ENCODE results near the gene OR4C3. TPM values are rescaled to one million over a fixed set of nuclear protein-coding genes. Genes with fewer than 3 reads are reported as not detected.
"Not testable (repeated sequence)": the region's sequence is repeated elsewhere in the genome, so short reads cannot be mapped to it uniquely, and the experiment has no call there.

Gene OR4C3
- not detected in 2 replicates for total RNA-seq (2014; rRNA removed; shearing (Covaris generic))

DNA sequence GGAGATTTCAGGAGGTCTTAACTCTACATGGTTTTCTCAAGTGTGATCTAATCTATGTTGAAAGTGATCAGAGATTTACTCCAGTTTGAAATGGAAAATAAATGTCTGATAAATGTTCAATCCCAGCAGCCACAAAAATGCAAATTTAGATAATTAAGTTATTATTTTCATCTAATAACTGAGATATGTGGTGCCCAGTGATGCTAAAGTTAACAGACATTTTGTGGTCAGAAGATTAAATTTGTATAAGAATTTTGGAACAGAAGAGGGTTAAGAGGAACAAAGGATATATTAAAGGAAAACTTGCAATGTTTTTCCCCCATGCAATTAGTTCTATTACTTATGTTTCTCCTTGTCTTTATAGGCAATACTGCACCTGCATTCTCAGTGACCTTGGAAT, at the start of gene OR4C3:
Gene OR4C3, plus strand, starts transcription at position 301 of the 400 bp plus-strand sequence. CDS start 102 bp downstream, outside the sequence.
- not testable (repeated sequence) for DNase-seq (ENCODE audit: low read depth)

DNA sequence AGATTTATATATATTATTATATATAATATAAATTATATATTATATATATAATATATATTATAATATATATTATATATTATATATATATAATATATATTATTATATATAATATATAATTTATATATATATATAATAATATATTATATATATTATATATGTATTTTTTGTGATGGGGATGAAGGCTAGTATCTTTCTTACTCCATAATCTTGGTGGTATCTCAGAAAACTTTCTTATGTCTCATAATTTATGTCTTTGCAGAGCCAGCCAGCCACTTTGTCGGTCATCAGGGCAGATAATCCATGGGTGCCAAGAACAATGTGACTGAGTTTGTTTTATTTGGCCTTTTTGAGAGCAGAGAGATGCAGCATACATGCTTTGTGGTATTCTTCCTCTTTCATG, 18.8 kb upstream of the OR4C3 start, which contains the start of gene OR4S1:
Gene OR4S1, plus strand, starts transcription at position 301 of the 400 bp plus-strand sequence. Its CDS starts 0 bp downstream, at position 301.
- DNase-seq (ENCODE audit: low read depth): no peak

DNA sequence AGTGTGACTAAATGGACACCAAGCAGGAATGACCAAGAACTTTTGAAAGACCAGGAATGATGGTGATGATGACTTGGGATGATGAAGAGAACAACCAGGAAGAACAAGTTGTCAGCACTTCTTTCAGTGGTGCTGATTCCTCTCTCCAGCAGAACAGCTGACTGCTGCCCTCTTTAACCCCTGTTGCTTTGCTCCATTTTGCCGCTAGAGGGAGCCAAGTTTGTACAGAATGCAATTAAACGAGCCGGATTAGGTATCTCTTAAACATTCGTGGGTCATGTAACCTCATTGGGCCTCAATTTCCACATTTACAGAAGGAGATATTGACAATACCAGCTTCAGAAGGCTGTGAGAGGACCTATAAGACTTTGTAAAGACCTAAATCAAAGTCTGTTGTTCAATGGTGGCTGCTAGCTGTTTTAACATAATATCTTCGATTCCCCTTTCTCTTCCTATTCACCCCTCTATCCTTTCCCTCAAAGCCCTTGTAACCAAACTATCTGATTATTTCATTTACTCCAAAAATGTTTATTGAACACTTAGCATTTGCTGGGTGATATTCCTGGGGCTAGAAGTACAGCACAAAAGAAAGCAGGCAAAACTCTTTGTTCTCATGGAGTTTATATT, 16.8 kb upstream of the OR4C3 start:
- DNase-seq (ENCODE audit: low read depth): peak; percentile 55

DNA sequence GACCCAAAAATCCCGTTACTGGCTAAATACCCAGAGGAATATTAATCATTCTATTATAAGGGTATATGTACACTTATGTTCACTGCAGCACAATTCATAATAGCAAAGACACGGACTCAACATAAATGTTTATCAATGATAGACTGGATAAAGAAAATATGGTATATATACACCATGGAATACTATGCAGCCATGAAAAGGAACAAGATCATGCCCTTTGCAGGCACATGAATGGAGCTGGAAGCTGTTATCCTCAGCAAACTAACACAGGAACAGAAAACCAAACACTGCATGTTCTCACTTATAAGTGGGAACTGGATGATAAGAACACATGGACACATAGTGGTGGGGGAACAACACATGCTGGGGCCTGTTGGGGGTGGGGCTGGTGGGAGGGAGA, 11.1 kb upstream of the OR4C3 start:
- DNase-seq (ENCODE audit: low read depth): not testable (repeated sequence)

DNA sequence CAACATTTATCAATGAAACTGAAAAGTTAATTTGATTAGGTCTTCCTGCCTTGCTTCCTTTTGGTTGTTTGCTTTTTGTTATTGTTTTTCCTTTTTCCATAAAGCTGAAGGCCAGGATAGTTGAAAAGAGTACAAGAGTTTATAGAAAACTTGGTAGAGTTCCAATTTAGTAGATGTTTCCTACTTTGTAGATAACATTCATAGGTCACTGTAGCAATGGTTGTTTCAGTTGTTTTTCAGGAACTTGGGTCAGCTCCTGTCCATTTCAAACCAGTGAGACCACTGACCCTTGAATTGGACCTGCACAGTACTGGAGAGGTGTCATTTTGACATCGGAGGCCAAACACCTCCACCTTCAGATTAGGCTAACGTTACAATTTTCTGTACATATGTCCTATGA, 4.9 kb upstream of the OR4C3 start:
- DNase-seq (ENCODE audit: low read depth): not testable (repeated sequence)

DNA sequence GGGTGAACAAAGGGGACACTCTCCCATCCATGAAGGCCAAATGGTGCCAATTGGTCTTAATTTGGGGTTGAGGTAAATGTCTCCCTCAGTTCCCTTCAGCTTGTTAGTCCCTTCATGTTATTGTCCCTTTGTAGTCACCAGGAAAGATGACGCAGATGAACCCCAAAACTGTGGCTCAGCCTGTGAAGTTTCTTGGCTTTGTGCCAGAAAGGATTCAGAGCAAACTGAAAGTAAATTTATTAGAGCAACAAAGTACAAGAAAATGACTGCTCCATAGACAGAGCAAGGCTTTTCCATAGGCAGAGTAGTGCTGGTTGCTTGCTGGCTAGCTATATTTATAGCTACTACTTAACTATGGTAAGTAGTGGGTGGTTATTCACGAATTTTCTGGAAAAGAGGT, 16.7 kb downstream of the OR4C3 start:
- DNase-seq (ENCODE audit: low read depth): no peak

DNA sequence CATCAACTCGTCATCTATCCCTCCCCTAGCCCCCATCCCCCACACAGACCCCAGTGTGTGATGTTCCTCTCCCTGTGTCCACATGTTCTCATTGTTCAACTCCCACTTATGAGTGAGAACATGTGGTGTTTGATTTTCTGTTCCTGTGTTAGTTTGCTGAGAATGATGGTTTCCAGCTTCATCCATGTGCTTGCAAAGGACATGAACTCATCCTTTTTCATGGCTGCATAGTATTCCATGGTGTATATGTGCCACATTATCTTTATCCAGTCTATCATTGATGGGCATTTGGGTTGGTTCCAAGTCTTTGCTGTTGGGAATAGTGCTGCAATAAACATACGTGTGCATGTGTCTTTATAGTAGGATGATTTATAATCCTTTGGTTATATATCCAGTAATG, 17.8 kb downstream of the OR4C3 start:
- not testable (repeated sequence) for DNase-seq (ENCODE audit: low read depth)

DNA sequence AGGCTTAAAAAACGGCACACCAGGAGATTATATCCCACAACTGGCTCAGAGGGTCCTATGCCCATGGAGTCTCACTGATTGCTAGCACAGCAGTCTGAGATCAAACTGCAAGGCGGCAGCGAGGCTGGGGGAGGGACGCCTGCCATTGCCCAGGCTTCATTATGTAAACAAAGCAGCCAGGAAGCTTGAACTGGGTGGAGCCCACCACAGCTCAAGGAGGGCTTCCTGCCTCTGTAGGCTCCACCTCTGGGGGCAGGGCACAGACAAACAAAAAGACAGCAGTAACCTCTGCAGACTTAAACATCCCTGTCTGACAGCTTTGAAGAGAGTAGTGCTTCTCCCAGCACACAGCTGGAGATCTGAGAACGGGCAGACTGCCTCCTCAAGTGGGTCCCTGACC, 21.6 kb downstream of the OR4C3 start:
- not testable (repeated sequence) for DNase-seq (ENCODE audit: low read depth)

DNA sequence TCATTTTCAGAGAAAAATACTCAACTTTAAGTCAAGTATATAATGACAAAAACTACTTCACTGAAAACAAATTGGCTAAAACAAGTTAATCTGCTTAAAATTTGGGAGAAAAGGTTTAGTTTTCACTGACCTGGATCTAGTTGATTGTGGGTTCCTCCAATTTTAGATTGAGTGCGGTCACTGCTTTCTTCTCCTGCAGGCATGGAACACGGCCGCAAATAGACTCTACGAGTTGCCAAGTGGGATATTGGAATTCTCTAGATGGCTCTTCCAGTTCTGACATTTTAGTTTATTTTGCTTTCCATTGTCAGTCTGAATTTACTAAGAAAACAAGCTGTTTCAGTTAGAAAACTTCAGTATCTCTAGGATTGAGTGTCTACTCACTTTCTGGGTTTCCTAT, 29.3 kb downstream of the OR4C3 start:
- no peak for DNase-seq (ENCODE audit: low read depth)

DNA sequence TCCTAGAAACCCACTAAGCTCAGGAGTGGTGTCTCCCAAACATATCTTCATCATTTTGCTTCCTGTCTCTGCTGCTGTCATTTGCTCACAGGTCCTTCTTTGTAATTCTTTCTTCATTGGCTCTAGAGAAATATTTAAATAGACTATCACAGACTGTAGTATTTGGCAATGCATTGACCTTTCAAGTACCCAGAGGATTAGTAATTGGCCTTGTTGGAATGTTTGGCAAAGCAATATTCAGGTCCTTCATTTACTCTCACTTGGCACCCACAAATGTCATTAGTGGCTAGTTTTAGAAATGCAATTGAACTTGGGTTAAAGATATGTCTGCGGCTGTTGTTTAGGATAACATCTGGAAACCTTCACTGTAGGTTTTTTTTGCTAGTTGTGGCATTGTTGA, 30.0 kb downstream of the OR4C3 start:
- DNase-seq (ENCODE audit: low read depth): no peak

DNA sequence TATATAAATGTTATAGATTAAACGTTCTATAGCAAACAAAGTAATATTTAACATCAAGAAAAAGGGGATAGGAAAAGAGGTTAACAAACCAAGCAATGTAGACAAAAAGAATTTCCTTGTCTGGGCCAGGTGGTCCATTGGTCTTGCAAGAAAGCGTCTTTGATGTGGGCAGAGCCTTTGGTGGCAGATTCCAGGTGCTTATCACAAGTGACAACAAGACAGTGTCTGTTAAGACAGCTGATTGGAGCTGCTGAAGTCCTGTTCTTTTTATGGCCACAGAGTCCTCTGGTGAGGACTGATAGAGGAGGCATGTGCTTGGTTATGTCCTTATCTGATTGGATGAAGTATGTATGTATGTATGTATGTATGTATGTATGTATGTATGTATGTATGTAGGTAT, 36.6 kb downstream of the OR4C3 start:
- DNase-seq (ENCODE audit: low read depth): not testable (repeated sequence)

DNA sequence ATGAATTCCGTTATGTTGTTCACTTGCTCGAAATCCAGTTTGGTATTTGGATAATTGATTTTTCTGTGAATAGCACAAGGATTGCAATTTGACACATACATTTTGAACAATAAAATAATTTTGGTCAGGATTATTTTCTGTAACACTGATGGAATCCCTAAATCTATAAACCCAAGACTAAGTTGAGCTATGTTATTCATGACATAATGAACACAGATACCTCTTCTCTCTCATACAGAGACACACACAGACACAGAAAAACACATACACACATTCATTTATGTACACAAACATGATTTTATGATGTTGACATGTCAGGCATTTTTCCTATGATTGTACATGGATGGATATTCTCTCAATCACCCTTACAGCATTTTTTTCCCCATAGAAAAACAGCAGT, 41.6 kb downstream of the OR4C3 start, which contains the start of gene OR4C5:
Gene OR4C5, minus strand, starts transcription at position 101 of the 400 bp plus-strand sequence. Its CDS starts 0 bp downstream, at position 101.
- no peak for DNase-seq (ENCODE audit: low read depth)

Other genes with a start within 250 kb of the OR4C3 start
- gene OR4B1, start 108.1 kb upstream of the OR4C3 start, total RNA-seq (2014; rRNA removed; shearing (Covaris generic)): not detected in 2 replicates
- gene OR4X2, start 79.8 kb upstream of the OR4C3 start, total RNA-seq (2014; rRNA removed; shearing (Covaris generic)): not detected in 2 replicates
- gene OR4X1, start 61.1 kb upstream of the OR4C3 start, total RNA-seq (2014; rRNA removed; shearing (Covaris generic)): not detected in 2 replicates
- not detected in 2 replicates for gene OR4S1, start 18.7 kb upstream of the OR4C3 start, total RNA-seq (2014; rRNA removed; shearing (Covaris generic))
- not detected in 2 replicates for gene OR4C5, start 41.5 kb downstream of the OR4C3 start, total RNA-seq (2014; rRNA removed; shearing (Covaris generic))
- gene OR4A47, start 163.9 kb downstream of the OR4C3 start, total RNA-seq (2014; rRNA removed; shearing (Covaris generic)): not detected in 2 replicates